ENCODE data around the gene MBNL2. TPM values are rescaled to one million over a fixed set of nuclear protein-coding genes. Genes with fewer than 3 reads are reported as not detected.
A peak's percentile ranks its signal among the peaks of the same experiment; 100 is the strongest.

The MBNL2 gene
- total RNA-seq, 1 experiment from 2014 or later, result 0.85 TPM

GRCh38 chr13:97212004-97212403 is 10.1 kb upstream of the MBNL2 start:
- POLR2A ChIA-PET, result no interaction called here
- Mint-ChIP-seq H3K9me3 (peaks cover 8% of the 10 kb centered on the region), H3K36me3 (no peaks in the 10 kb centered on the region), H3K4me3 (no peak overlapping the region), H3K4me1 (no peaks in the 10 kb centered on the region), H3K27me3 (ENCODE audit: low read depth) (peaks cover 44% of the 10 kb centered on the region), H3K27ac (no peak overlapping the region)
- TF ChIP-seq ZNF121 (CRISPR knock-in tag; IDR thresholded peaks at IDR 0.05), result no peak
- no peak for ATAC-seq
- DNase-seq (ENCODE audit: low spot score), result no peak
- CTCF ChIA-PET, result interaction anchor here (1.0 to 3.8 kb wide), 9 partner anchors 10 to 194 kb away, joined by 3 to 28 read pairs (median 5); partner anchors contain the start of gene MBNL2

- H3K9me3 Mint-ChIP-seq, result peaks cover 2% of the 10 kb centered on the region
- no peak overlapping the region for H3K27ac Mint-ChIP-seq
- TF ChIP-seq RELA (CRISPR knock-in tag; IDR thresholded peaks at IDR 0.05; ENCODE audit: borderline replicate concordance), result no peak
- TF ChIP-seq ZNF396 (CRISPR knock-in tag; IDR thresholded peaks at IDR 0.05; ENCODE audit: borderline replicate concordance), result no peak
- TF ChIP-seq ZNF512 (CRISPR knock-in tag; IDR thresholded peaks at IDR 0.05; ENCODE audit: borderline replicate concordance), result no peak
- TF ChIP-seq EMX1 (CRISPR knock-in tag; IDR thresholded peaks at IDR 0.05), result no peak
- no peak for TF ChIP-seq PRDM15 (CRISPR knock-in tag; IDR thresholded peaks at IDR 0.05)
- TF ChIP-seq ZNF232 (CRISPR knock-in tag; IDR thresholded peaks at IDR 0.05), result no peak
- TF ChIP-seq STAT6 (CRISPR knock-in tag; conservative IDR thresholded peaks at IDR 0.05; ENCODE audit: low read depth), result no peak
- no peak for TF ChIP-seq MXD4 (CRISPR knock-in tag; IDR thresholded peaks at IDR 0.05; ENCODE audit: borderline replicate concordance)
- no peak for TF ChIP-seq ELF4 (CRISPR knock-in tag; IDR thresholded peaks at IDR 0.05; ENCODE audit: low read depth)
- no peak for TF ChIP-seq ZNF425 (CRISPR knock-in tag; conservative IDR thresholded peaks at IDR 0.05)
- TF ChIP-seq GTF2I (CRISPR knock-in tag; conservative IDR thresholded peaks at IDR 0.05), result no peak
- TF ChIP-seq ZNF423 (CRISPR knock-in tag; IDR thresholded peaks at IDR 0.05), result no peak
- no peak for TF ChIP-seq NFATC4 (CRISPR knock-in tag; IDR thresholded peaks at IDR 0.05)
- TF ChIP-seq PREB (CRISPR knock-in tag; IDR thresholded peaks at IDR 0.05; ENCODE audit: borderline replicate concordance), result no peak
- TF ChIP-seq ZBTB21 (CRISPR knock-in tag; IDR thresholded peaks at IDR 0.05; ENCODE audit: borderline replicate concordance), result no peak
- no peak for TF ChIP-seq NR2C2 (CRISPR knock-in tag; IDR thresholded peaks at IDR 0.05)
- no peak for TF ChIP-seq NFYB (CRISPR knock-in tag; conservative IDR thresholded peaks at IDR 0.05; ENCODE audit: low read depth)
- TF ChIP-seq MLX (CRISPR knock-in tag; IDR thresholded peaks at IDR 0.05), result no peak
- TF ChIP-seq ZNF263 (CRISPR knock-in tag; IDR thresholded peaks at IDR 0.05; ENCODE audit: low read depth), result no peak
These were observed 9.5 kb upstream of the MBNL2 start for GRCh38 chr13:97212601-97213040.

More at GRCh38 chr13:97212601-97213040, 9.5 kb upstream of the MBNL2 start:
- peak; percentile 12 for DNase-seq (ENCODE audit: low spot score)
- no peak overlapping the region for H3K4me3 Mint-ChIP-seq
- ChIA-PET POLR2A (no interaction called here), CTCF (interaction anchor here (1.0 to 3.8 kb wide), 9 partner anchors 10 to 195 kb away, joined by 3 to 28 read pairs (median 5); partner anchors contain the start of gene MBNL2)
- no peaks in the 10 kb centered on the region for H3K36me3 Mint-ChIP-seq
- peaks cover 43% of the 10 kb centered on the region for H3K27me3 Mint-ChIP-seq (ENCODE audit: low read depth)
- no peaks in the 10 kb centered on the region for H3K4me1 Mint-ChIP-seq
- peak; percentile 71 for ATAC-seq
